A549 (cell line): ENCODE results near the gene VPS50. TPM values are rescaled to one million over a fixed set of nuclear protein-coding genes. Genes with fewer than 3 reads are reported as not detected.

Experiments
- ATAC-seq, 2 experiments: fragments of 200-7000 bp in 1 of 2; fragments of >200 bp in 1 of 2; cut with Nextera tagmentation in 1 of 2; cut with Tn5 transposase in 1 of 2; 3 replicates each; pipeline versions ENCODE4 v1.8.0 to v1.9.1; 2018 to 2020; ENCODE audit warnings: mild to moderate bottlenecking in 1 of 2, moderate library complexity in 1 of 2
- CTCF ChIA-PET: fragments of 300-600 bp; sonication (Branson Sonifier 250); formaldehyde crosslinking; extraction: SDS; loops from one replicate; lab custom pipeline; 2021; ENCODE audit warnings: antibody characterized with exemption, inconsistent platforms; lab: Yijun Ruan, JAX
- POLR2A ChIA-PET: fragments of 350-600 bp; formaldehyde crosslinking; extraction: SDS; loops from one replicate; lab custom pipeline; 2021; ENCODE audit warnings: antibody characterized with exemption, inconsistent platforms; lab: Yijun Ruan, JAX
- DNase-seq, 2 experiments: peaks; one replicate each; pipeline versions ENCODE4 v3.0.0 to v3.0.0-alpha.2; 2011 to 2016; ENCODE audit warnings: low read depth in 1 of 2, low spot score in 1 of 2
- FAIRE-seq: peaks from 2 replicates; lab custom pipeline; 2011; peaks lifted over from hg19 to GRCh38; lab: Jason Lieb, UNC
- H3K27ac ChIP-seq, 2 experiments: fragments of >200 bp; sonication (Bioruptor Twin); formaldehyde crosslinking; 3 replicates each; pipeline ENCODE4 v1.5.1; 2016 to 2017
- H3K4me1 ChIP-seq: fragments of >200 bp; sonication (Bioruptor Twin); formaldehyde crosslinking; 3 replicates; pipeline ENCODE4 v1.6.1; 2016
- H3K4me2 ChIP-seq: fragments of >200 bp; sonication (Bioruptor Twin); formaldehyde crosslinking; 3 replicates; pipeline ENCODE4 v1.6.1; 2016
- H3K4me3 ChIP-seq: fragments of >200 bp; sonication (Bioruptor Twin); formaldehyde crosslinking; 3 replicates; pipeline ENCODE4 v1.5.1; 2016
- H3K9me3 ChIP-seq: fragments of >200 bp; sonication (Bioruptor Twin); formaldehyde crosslinking; 3 replicates; pipeline ENCODE4 v1.6.1; 2016
- ATOH8 ChIP-seq: fragments of 250-450 bp; sonication (Bioruptor Pico); IDR thresholded peaks from 2 replicates; pipeline ENCODE4 v1.5.0; 2020; ENCODE audit warnings: low read depth, mild to moderate bottlenecking, moderate library complexity
- BCL3 ChIP-seq: fragments of >200 bp; sonication (Bioruptor Twin); formaldehyde crosslinking; IDR thresholded peaks from 3 replicates; pipeline ENCODE4 v1.6.1; 2016
- BHLHE40 ChIP-seq: IDR thresholded peaks from 2 replicates; pipeline ENCODE4 v1.6.1; 2012; ENCODE audit warnings: low read depth, low read length, inconsistent platforms
- CBX2 ChIP-seq: fragments of 200-600 bp; sonication (generic); IDR thresholded peaks from 2 replicates; pipeline ENCODE4 v1.6.1; 2016; ENCODE audit warnings: low read depth, mild to moderate bottlenecking, borderline replicate concordance
- CEBPB ChIP-seq, 2 experiments: fragments of >200 bp in 1 of 2; sonication (Bioruptor Twin) in 1 of 2; formaldehyde crosslinking in 1 of 2; IDR thresholded peaks; 2 replicates each; pipeline ENCODE4 v1.6.1; 2012 to 2016
- E2F6 ChIP-seq: IDR thresholded peaks from 2 replicates; pipeline ENCODE4 v1.6.1; 2012; ENCODE audit warnings: low read depth, borderline replicate concordance
- ESRRA ChIP-seq: fragments of 150-350 bp; IDR thresholded peaks from 2 replicates; pipeline ENCODE4 v1.6.1; 2014; ENCODE audit warnings: mild to moderate bottlenecking, low read length, borderline replicate concordance
- FOXS1 ChIP-seq: fragments of 250-450 bp; sonication (Bioruptor Pico); IDR thresholded peaks from 2 replicates; pipeline ENCODE4 v1.5.0; 2020; ENCODE audit warnings: mild to moderate bottlenecking, moderate library complexity
- HEYL ChIP-seq: fragments of 250-450 bp; sonication (Bioruptor Pico); IDR thresholded peaks from 2 replicates; pipeline ENCODE4 v1.8.0; 2021; ENCODE audit warnings: mild to moderate bottlenecking, moderate library complexity
- HOXB13 ChIP-seq: fragments of 250-450 bp; sonication (Bioruptor Pico); IDR thresholded peaks from 2 replicates; pipeline ENCODE4 v1.5.0; 2020; ENCODE audit warnings: low read depth, mild to moderate bottlenecking, moderate library complexity
- HOXB5 ChIP-seq: fragments of 250-450 bp; sonication (Bioruptor Pico); IDR thresholded peaks from 2 replicates; pipeline ENCODE4 v1.5.0; 2020; ENCODE audit warnings: mild to moderate bottlenecking, moderate library complexity
- JUNB ChIP-seq: fragments of >200 bp; sonication (Bioruptor Twin); formaldehyde crosslinking; IDR thresholded peaks from 2 replicates; pipeline ENCODE4 v1.6.1; 2016
- KDM5A ChIP-seq: fragments of 200-600 bp; sonication (generic); IDR thresholded peaks from 2 replicates; pipeline ENCODE4 v1.6.1; 2016; ENCODE audit warnings: antibody characterized with exemption, mild to moderate bottlenecking
- MAFK ChIP-seq: fragments of 450-650 bp; IDR thresholded peaks from 2 replicates; pipeline ENCODE4 v1.6.1; 2014; ENCODE audit not compliant: partially characterized antibody
- MYC ChIP-seq: IDR thresholded peaks from 2 replicates; pipeline ENCODE4 v1.6.1; 2012; ENCODE audit warnings: mild to moderate bottlenecking, inconsistent platforms, low read length, improper control_type of control experiment, borderline replicate concordance
- NFE2L2 ChIP-seq: fragments of 150-350 bp; conservative IDR thresholded peaks from 2 replicates; pipeline ENCODE4 v1.6.1; 2014; ENCODE audit warnings: low read length
- NR3C1 ChIP-seq: fragments of >200 bp; sonication (Bioruptor Twin); formaldehyde crosslinking; IDR thresholded peaks from 3 replicates; pipeline ENCODE4 v1.6.1; 2017
- POLR2A ChIP-seq: IDR thresholded peaks from 2 replicates; pipeline ENCODE4 v1.6.1; 2012; ENCODE audit warnings: mild to moderate bottlenecking, low read length
- POLR2AphosphoS2 ChIP-seq: conservative IDR thresholded peaks from 2 replicates; pipeline ENCODE4 v1.6.1; 2012; ENCODE audit warnings: low read length, improper control_type of control experiment, inconsistent platforms
- RAD21 ChIP-seq, 2 experiments: fragments of >200 bp in 1 of 2; sonication (Bioruptor Twin) in 1 of 2; formaldehyde crosslinking in 1 of 2; IDR thresholded peaks in 1 of 2; conservative IDR thresholded peaks in 1 of 2; 2 replicates in 1 of 2; 3 replicates in 1 of 2; pipeline ENCODE4 v1.6.1; 2012 to 2018; ENCODE audit warnings: inconsistent platforms in 1 of 2
- RARB ChIP-seq: fragments of 250-450 bp; sonication (Bioruptor Pico); IDR thresholded peaks from 2 replicates; pipeline ENCODE4 v1.8.0; 2021; ENCODE audit warnings: mild to moderate bottlenecking, moderate library complexity
- RCOR1 ChIP-seq: fragments of 150-350 bp; IDR thresholded peaks from 2 replicates; pipeline ENCODE4 v1.6.1; 2014; ENCODE audit warnings: antibody characterized with exemption, low read length, low read depth
- RNF2 ChIP-seq: fragments of 200-600 bp; sonication (generic); IDR thresholded peaks from 2 replicates; pipeline ENCODE4 v1.6.1; 2016; ENCODE audit warnings: low read depth, mild to moderate bottlenecking, antibody characterized with exemption, moderate library complexity, borderline replicate concordance
- TP53 ChIP-seq: fragments of 250-450 bp; sonication (Bioruptor Pico); IDR thresholded peaks from 2 replicates; pipeline ENCODE4 v1.5.0; 2021; ENCODE audit warnings: mild to moderate bottlenecking, moderate library complexity
- USF2 ChIP-seq: fragments of 450-650 bp; IDR thresholded peaks from 2 replicates; pipeline ENCODE4 v1.6.1; 2014; ENCODE audit warnings: antibody characterized with exemption
- ZFP36 ChIP-seq: fragments of 450-650 bp; IDR thresholded peaks from 2 replicates; pipeline ENCODE4 v1.6.1; 2014; ENCODE audit warnings: borderline replicate concordance; ENCODE audit not compliant: partially characterized antibody
- ZNF302 ChIP-seq: fragments of 250-450 bp; sonication (Bioruptor Pico); IDR thresholded peaks from 2 replicates; pipeline ENCODE4 v1.9.0; 2021; ENCODE audit warnings: inconsistent platforms, mild to moderate bottlenecking, moderate library complexity
- ZSCAN20 ChIP-seq: fragments of 250-450 bp; sonication (Bioruptor Pico); IDR thresholded peaks from 2 replicates; pipeline ENCODE4 v1.8.0; 2022; ENCODE audit warnings: mild to moderate bottlenecking, moderate library complexity
- WGBS: methylation state at CpG from one replicate; pipeline ENCODE4 v1.1.6; 2017; ENCODE audit errors: missing lambda C conversion rate; 5-methylcytosine and 5-hydroxymethylcytosine counted together
- polyA minus RNA-seq: library from RNA; depleted of rRNA, polyadenylated mRNA; stranded (reverse); fragments of >200 nt; gene quantifications from 2 replicates; pipeline ENCODE4 v1.2.3, GENCODE V29; 2011; rRNA and poly(A)+ RNA removed
- polyA plus RNA-seq, 4 experiments: library from polyadenylated mRNA; depleted of rRNA in 3 of 4; stranded (reverse); fragments of >200 nt; fragmentation: RNase III in 1 of 4; extraction: RNeasy Plus Mini Kit Qiagen cat#74134 plus additional on column Dnase treatment in 1 of 4; gene quantifications; 2 replicates in 3 of 4; 3 replicates in 1 of 4; pipeline ENCODE4 v1.2.3, GENCODE V29; 2011 to 2017
- TF ChIP-seq, protein P1 (sequence below): fragments of 200-600 bp; sonication (generic); IDR thresholded peaks from 2 replicates; pipeline ENCODE4 v1.6.1; 2016; ENCODE audit warnings: antibody characterized with exemption, mild to moderate bottlenecking, moderate library complexity
- TF ChIP-seq, protein P2 (sequence below): fragments of >200 bp; sonication (Bioruptor Twin); formaldehyde crosslinking; IDR thresholded peaks from 3 replicates; pipeline ENCODE4 v1.5.1; 2016

VPS50 gene
- polyA plus RNA-seq (2011; rRNA removed) (18.3 and 19.0 TPM in 2 replicates), polyA plus RNA-seq (2017; fragmentation: RNase III; extraction: RNeasy Plus Mini Kit Qiagen cat#74134 plus additional on column Dnase treatment) (7.9 to 8.9 TPM (median 8.2 TPM) in 3 replicates), polyA minus RNA-seq (12.1 and 19.2 TPM in 2 replicates)
- polyA plus RNA-seq (2012; cell fraction: cytosol; rRNA removed) = 2.3 and 2.5 TPM in 2 replicates
- 3.0 and 3.2 TPM in 2 replicates for polyA plus RNA-seq (2012; cell fraction: nucleus; rRNA removed)

- FAIRE-seq (peak; percentile 28), DNase-seq (peak; percentile 93 to 95), ATAC-seq (peak; percentile 99 to 100)
- peak within 1 kb of the TSS; percentile 58 for H3K4me3 ChIP-seq
- WGBS = under 1% methylated on average over 38 of the region's 40 CpGs
- peak within 1 kb of the TSS; percentile 97 for H3K4me2 ChIP-seq
- H3K9me3 ChIP-seq = no peaks in the 10 kb centered on the region
- H3K4me1 ChIP-seq = peaks cover 15% of the 10 kb centered on the region; the same call in 2 of the 3 replicates
- CTCF ChIA-PET = interaction anchor here (0.8 to 1.2 kb wide), 5 partner anchors 14 to 704 kb away, joined by 3 read pairs; partner anchors contain the start of genes PEX1 and RBM48
- peak within 1 kb of the TSS; percentile 71 to 86 for H3K27ac ChIP-seq
- POLR2A ChIA-PET = interaction anchor here (0.9 to 1.0 kb wide), 3 partner anchors 9 to 659 kb away, joined by 3 read pairs; partner anchors contain the start of gene TFPI2
- peak; percentile 36 for TF ChIP-seq POLR2A
- TF ChIP-seq MYC = no peak
- TF ChIP-seq ESRRA = no peak
- no peak for TF ChIP-seq NFE2L2
- no peak for TF ChIP-seq RNF2
- TF ChIP-seq BCL3 = 0 out of 3 replicates have a peak, but pooled peaks have one; percentile 38
- peak; percentile 99 for TF ChIP-seq KDM5A
- TF ChIP-seq HEYL (CRISPR knock-in tag) = no peak
- TF ChIP-seq, protein P1, sequence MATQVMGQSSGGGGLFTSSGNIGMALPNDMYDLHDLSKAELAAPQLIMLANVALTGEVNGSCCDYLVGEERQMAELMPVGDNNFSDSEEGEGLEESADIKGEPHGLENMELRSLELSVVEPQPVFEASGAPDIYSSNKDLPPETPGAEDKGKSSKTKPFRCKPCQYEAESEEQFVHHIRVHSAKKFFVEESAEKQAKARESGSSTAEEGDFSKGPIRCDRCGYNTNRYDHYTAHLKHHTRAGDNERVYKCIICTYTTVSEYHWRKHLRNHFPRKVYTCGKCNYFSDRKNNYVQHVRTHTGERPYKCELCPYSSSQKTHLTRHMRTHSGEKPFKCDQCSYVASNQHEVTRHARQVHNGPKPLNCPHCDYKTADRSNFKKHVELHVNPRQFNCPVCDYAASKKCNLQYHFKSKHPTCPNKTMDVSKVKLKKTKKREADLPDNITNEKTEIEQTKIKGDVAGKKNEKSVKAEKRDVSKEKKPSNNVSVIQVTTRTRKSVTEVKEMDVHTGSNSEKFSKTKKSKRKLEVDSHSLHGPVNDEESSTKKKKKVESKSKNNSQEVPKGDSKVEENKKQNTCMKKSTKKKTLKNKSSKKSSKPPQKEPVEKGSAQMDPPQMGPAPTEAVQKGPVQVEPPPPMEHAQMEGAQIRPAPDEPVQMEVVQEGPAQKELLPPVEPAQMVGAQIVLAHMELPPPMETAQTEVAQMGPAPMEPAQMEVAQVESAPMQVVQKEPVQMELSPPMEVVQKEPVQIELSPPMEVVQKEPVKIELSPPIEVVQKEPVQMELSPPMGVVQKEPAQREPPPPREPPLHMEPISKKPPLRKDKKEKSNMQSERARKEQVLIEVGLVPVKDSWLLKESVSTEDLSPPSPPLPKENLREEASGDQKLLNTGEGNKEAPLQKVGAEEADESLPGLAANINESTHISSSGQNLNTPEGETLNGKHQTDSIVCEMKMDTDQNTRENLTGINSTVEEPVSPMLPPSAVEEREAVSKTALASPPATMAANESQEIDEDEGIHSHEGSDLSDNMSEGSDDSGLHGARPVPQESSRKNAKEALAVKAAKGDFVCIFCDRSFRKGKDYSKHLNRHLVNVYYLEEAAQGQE = no peak
- no peak for TF ChIP-seq BHLHE40
- TF ChIP-seq, protein P2, sequence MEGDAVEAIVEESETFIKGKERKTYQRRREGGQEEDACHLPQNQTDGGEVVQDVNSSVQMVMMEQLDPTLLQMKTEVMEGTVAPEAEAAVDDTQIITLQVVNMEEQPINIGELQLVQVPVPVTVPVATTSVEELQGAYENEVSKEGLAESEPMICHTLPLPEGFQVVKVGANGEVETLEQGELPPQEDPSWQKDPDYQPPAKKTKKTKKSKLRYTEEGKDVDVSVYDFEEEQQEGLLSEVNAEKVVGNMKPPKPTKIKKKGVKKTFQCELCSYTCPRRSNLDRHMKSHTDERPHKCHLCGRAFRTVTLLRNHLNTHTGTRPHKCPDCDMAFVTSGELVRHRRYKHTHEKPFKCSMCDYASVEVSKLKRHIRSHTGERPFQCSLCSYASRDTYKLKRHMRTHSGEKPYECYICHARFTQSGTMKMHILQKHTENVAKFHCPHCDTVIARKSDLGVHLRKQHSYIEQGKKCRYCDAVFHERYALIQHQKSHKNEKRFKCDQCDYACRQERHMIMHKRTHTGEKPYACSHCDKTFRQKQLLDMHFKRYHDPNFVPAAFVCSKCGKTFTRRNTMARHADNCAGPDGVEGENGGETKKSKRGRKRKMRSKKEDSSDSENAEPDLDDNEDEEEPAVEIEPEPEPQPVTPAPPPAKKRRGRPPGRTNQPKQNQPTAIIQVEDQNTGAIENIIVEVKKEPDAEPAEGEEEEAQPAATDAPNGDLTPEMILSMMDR = no peak
- TF ChIP-seq E2F6 = no peak
- TF ChIP-seq HOXB13 (CRISPR knock-in tag) = no peak
- TF ChIP-seq POLR2AphosphoS2 = no peak
- no peak for TF ChIP-seq ATOH8 (CRISPR knock-in tag)
- TF ChIP-seq USF2 = peak; percentile 97
- no peak for TF ChIP-seq ZFP36
- TF ChIP-seq MAFK = no peak
- no peak for TF ChIP-seq CBX2
- no peak for TF ChIP-seq ZSCAN20 (CRISPR knock-in tag)
- TF ChIP-seq HOXB5 (CRISPR knock-in tag) = no peak
- TF ChIP-seq RARB (CRISPR knock-in tag) = no peak
- TF ChIP-seq NR3C1 = no peak
- no peak for TF ChIP-seq ZNF302 (CRISPR knock-in tag)
- TF ChIP-seq JUNB = no peak
- TF ChIP-seq CEBPB (IDR thresholded peaks at IDR 0.05) = no peak
- TF ChIP-seq TP53 (CRISPR knock-in tag) = no peak
- TF ChIP-seq RCOR1 = no peak
- TF ChIP-seq RAD21 (conservative IDR thresholded peaks at IDR 0.05 in 1 of 2, IDR thresholded peaks at IDR 0.05 in 1 of 2) = no peak
- no peak for TF ChIP-seq FOXS1 (CRISPR knock-in tag)
Measured at GRCh38 chr7:93231799-93232672, at the start of gene VPS50. Gene VPS50, plus strand, starts transcription at chr7:93232366. Its CDS starts 102 bp downstream, at chr7:93232468.
